ENCODE results near the gene PIGC. TPM values are rescaled to one million over a fixed set of nuclear protein-coding genes. Genes with fewer than 3 reads are reported as not detected.

The PIGC gene
- total RNA-seq, result 16.9 and 17.3 TPM in 2 replicates

DNA sequence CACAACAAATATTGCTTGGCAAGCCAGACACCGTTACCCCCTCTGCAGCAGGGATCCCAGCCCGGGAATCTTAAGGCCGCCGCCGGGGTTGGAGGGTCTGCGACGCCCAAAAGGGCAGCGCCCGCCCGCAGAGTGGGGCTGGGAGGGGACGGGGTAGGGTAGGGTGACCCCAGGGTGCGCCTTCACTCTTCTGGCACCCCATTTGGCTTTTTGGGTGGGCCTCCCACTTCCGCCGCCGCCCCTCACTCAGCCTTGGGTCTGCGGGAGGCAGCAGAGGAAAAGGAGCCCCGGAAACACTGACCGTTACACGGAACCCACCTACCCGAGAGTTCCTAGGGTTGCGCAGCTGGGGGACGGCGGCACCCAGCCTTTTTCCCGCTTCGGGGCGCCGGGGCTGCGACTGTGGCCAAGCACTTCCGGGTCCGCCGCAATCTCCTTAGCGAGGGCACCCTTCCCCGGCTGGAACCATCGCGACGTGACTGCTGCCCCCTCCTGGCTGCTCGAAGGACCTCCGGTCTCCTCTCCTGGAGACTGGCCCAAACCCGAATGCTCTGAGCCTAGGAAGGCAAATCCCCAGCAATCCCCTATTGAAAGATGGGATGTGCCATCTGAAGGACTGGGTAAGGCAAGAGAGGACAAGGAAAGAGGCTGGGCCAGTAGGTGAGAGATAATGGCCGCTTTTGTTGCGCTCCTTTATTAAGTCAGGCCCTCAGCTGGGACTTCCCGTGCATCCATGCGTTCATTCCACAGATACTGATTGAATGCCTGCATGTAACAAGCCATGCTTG lies at the start of gene PIGC:
Gene PIGC, minus strand, starts transcription at position 404 of the 788 bp plus-strand sequence. CDS start 1,447 bp downstream, outside the sequence.

DNA sequence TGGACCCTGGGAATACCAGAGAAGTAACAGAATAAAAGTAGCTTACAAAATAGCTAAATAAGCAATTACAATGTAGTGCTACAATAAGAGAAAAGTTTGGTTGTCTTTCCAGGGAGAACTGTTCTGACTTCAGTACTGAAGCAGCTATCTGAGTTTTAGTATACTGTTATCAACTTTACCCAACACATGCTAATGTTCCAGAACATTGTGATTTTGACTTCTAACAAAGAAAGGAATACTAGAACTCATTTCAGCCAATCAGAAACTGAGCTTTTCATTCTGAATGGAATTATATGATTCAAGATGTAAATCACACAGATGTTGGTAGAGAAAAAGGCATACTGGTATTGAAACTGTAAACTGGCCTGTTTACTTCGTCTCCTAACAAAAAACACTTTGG lies 23.5 kb downstream of the PIGC start, which contains the start of gene C1orf105:
Gene C1orf105, plus strand, starts transcription at position 301 of the 400 bp plus-strand sequence. CDS start 201 bp downstream, outside the sequence.

Other genes with a start within 250 kb of the PIGC start
- not detected in 2 replicates for gene C1orf105, start 23.4 kb downstream of the PIGC start, total RNA-seq
- 15.6 and 19.5 TPM in 2 replicates for gene SUCO, start 89.1 kb upstream of the PIGC start, total RNA-seq
- gene FASLG, start 215.0 kb upstream of the PIGC start, total RNA-seq, result not detected in 2 replicates

Measured in bronchus fibroblast of lung (primary cell).